ENCODE results near the gene PDZK1IP1. TPM values are rescaled to one million over a fixed set of nuclear protein-coding genes. Genes with fewer than 3 reads are reported as not detected.
"Not testable (repeated sequence)": the region's sequence is repeated elsewhere in the genome, so short reads cannot be mapped to it uniquely, and the experiment has no call there.

Gene PDZK1IP1
- total RNA-seq, 1 donor from 2014 or later: not detected

DNA sequence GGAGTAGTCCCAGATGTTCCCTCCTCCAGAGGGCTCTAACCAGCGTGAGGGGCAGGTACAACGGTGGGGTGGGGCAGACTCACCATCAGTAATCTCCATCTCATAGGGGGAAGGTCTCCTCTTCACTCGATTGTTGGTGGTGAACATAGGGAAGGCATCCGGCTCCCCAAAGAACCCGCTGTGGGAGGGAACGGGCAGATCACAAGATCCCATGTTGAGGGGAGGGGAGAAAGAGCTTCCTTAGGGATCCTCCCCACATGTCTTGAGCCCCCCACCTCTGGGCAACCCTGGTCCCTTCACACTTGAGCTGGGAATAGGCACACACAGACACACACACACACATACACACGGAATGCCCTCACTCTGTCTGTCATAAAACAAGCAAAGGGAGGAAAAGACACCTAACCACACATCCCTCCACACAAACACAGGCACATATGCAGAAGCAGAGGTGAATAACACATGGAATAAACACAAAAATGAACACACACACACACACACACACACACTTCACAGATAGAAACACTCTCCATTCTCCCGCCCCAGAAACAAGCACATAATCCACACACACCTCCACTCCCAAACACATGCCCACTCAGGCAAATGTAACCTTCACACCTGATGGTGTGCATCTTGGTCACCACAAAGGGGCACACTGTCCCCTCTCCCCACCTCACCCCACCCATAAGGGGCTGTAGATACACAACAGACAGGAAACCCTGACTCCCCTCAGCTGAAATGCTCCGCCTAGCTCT, 34.3 kb upstream of the PDZK1IP1 start:
- DNase-seq (ENCODE audit: low read depth): no peak

- DNase-seq (ENCODE audit: low read depth): no peak
Measured at GRCh38 chr1:47223174-47223920, 33.5 kb upstream of the PDZK1IP1 start.

DNA sequence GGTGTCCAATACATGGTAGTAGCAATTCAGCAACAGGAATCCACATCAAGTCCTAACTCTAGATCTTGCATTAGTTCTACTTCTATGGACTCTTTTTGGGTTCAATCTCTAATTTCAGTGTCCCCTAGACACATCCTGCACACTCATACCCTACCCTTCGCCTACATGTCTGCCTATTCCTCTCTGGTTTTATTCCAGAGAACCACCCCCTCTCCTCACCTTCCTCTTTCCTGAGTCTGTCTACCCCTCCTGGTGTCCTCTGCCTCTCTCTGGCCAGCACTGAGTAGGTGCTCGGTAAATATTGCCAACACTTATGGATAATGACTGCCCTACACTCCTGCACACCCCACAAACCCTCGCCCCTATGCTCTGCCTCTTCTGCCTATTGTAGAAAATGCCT, 32.6 kb upstream of the PDZK1IP1 start:
- no peak for DNase-seq (ENCODE audit: low read depth)

- DNase-seq (ENCODE audit: low read depth): no peak
Measured at GRCh38 chr1:47219590-47220220, 29.9 kb upstream of the PDZK1IP1 start.

- DNase-seq (ENCODE audit: low read depth): no peak
Measured at GRCh38 chr1:47219001-47219400, 29.2 kb upstream of the PDZK1IP1 start.

DNA sequence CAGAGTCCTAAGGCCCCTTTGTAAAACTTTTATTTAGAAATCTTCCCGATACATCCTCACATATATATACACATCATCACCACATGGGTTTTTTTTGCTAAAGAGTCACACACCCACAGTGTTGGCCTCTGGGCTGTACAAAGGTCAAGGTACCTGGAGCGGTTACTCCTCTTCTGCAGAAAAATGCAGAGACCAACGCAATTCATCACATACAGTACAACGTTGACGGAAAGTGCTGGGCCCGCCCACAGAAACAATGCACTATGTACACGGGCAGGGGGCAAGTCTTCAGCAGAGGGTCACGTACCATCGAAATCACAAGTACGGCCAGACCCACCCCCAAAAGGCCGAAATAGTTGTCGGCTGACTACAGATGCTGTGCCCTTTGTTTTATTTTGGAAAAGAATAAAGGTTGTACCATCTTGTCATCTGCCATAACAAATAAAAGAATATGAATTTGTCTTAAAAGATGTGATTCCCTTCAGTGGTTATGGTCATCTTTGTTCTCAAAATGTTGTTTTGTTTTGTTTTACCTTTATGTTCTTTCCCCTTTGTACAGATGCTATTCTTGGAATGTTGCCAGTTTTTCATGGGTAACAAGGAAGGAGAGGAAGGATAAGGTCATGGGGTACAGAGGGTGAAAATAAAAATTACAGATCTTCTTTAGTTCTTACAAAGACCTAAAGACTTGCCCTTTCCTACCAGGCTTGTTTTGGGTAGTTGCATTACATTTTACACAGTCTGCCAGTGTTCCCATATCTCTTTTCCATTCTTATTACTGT, 26.6 kb upstream of the PDZK1IP1 start:
- no peak for DNase-seq (ENCODE audit: low read depth)

DNA sequence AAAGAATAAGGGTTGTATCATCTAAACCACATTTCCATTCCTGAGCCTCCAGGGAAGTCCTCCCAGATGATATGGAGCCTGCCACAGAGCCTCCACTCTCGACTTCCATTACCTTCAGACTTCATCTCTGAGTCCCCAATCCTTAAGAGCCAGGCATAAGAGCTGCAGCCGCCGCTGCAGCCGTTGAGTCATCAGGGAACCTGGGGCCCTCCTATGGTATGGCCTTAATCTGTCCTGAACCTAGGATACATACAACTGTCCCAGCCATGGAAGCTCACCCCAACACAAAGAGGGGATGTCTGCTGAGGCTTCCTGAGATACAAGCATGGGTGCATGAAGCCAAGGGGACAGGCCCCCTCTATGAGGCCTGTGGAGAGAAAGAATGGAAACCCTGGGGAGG, 25.9 kb upstream of the PDZK1IP1 start:
- no peak for DNase-seq (ENCODE audit: low read depth)

DNA sequence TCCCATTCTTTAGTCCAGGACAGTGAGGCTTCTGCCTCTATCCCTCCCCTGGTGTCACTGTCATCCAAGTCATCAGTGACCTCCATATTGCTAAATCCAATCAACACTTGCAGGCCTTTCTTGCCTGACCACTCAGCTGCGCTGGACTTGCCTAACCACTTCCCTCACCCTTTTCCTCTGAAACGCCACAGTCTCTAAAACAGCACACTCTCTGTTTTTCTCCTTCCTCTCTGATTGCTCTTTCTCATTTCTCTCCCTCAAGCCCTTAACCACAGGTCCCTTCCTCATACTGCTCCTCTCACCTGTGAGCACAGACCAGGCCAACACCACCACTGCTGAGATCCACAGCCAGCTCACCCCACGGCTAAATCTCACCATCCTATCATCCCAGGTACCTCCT, 24.7 kb upstream of the PDZK1IP1 start:
- DNase-seq (ENCODE audit: low read depth): no peak

GRCh38 chr1:47213230-47213963, 23.6 kb upstream of the PDZK1IP1 start:
- DNase-seq (ENCODE audit: low read depth): no peak

DNA sequence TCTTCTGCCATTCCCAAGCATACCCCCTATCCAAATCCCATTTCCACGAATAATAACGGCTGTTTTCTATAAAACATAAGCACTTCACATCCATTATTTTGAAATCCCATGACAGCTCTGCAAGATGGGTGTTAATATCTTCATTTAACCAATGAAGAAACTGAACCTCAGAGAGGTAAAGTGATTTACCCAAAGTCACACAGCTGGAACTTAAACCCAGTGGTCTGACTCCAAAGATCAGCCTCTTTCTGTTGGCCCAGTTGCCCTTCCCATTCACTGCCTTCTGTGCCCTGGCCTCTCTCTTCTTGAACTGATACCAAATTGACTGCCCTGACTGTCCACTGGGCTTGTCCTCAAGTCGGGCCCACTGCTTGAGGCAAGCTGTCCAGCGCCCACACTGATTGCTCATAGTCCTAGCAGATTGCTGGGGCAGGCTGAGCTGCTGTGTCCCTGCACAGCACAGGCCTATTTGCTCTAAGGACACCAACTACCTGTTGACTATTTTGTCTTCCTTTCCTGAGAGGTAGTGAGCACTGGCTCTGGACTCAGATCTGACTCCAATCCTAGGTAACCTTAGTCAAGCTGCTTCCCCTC, 22.9 kb upstream of the PDZK1IP1 start:
- no peak for DNase-seq (ENCODE audit: low read depth)

DNA sequence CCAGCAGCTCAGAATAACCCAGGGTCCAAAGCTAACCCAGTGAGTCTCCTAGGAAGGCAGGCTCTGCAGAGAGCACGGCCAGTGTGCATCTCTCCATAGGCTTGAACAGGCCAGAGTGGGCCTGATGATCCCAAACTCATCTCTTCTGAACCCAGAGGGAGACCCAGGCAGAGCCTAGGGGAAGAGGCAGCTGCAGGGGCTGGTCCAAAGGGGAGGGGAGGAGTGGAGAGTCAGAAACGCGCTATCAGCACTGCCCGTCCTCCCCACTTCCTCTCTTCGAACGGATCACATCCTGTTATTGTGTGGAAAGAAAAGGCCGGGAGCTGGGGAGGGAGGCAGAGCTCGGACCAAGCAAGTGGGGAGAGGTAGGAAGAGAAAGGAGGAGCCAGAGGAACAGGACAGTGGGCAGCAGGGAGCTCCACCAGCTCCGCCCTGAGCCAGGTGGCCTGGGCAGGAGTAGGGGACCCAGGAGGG, 22.0 kb upstream of the PDZK1IP1 start:
- no peak for DNase-seq (ENCODE audit: low read depth)

GRCh38 chr1:47210666-47211065, 20.8 kb upstream of the PDZK1IP1 start:
- no peak for DNase-seq (ENCODE audit: low read depth)

DNA sequence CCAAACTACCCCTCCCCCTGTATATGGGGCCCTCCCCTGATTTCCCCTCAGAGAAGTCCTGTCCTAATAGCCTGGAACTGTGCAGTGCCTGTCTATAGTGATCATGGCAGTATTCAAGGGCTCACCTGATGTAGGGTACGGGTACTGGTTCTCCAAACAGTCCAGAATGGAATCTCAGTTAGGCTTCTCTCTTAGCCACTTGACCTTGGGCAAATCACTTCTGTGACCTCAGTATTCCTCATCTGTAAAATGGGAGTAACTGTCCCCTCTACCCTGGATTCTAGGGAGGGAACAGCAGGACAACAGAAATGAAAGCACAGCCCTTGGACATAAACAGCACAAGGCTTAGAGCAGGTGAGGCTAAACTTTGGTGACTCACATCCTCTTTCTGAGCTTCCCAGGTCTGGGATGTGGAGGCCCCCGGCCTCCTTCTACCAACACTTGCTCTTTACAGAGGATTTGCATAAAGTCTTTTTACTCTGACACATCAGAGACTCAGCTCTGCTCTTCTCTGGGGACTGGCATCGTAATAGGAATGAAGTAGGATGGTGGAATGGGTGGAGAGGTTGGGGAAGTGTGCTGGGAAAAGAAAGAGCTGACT, 20.0 kb upstream of the PDZK1IP1 start:
- DNase-seq (ENCODE audit: low read depth): no peak

DNA sequence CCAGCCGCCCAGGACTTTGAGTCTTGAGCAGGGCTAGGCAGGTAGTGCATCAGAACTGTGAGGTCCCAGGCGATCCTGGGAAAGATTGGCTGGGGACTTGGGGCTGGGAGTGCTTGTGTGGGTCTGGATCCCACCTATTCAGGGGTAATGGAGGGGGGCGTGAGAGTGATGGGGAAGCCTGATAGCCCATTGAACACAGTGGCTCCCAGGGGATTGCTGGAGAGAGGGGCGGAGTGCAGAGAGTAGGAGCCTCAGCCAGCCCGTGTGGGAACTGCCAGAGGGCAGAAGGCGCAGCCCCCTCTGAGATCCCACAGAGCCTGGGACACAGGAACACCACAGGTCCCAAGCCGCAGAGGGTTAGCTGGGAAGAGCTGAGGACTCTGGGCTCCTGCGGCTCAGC, 19.3 kb upstream of the PDZK1IP1 start:
- no peak for DNase-seq (ENCODE audit: low read depth)

DNA sequence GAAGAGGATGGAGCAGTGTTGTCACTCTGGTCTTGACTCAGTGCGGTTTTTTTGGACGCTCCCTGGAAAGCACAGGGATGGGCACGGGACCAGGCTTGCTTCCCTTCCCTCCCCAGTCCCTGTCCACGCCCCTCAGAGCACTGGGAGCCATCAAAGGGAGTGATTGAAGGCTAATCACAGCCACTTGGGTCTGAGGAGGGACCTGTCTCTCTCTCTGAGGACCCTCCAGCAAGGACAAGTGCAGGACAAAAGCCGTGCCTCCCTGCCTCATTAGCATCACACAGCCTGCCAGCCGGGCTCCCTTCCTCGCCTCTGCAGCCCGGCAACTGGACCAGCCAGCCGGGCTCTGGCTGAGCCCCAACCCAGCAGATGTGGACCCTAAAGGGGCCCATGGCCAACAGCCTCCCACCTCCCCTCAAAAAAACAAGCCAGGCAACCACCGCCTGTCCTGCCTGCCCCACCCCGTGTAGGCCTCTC, 18.6 kb upstream of the PDZK1IP1 start:
- DNase-seq (ENCODE audit: low read depth): no peak

GRCh38 chr1:47207803-47208373, 18.1 kb upstream of the PDZK1IP1 start:
- DNase-seq (ENCODE audit: low read depth): no peak

GRCh38 chr1:47205918-47206317, 16.1 kb upstream of the PDZK1IP1 start:
- no peak for DNase-seq (ENCODE audit: low read depth)

DNA sequence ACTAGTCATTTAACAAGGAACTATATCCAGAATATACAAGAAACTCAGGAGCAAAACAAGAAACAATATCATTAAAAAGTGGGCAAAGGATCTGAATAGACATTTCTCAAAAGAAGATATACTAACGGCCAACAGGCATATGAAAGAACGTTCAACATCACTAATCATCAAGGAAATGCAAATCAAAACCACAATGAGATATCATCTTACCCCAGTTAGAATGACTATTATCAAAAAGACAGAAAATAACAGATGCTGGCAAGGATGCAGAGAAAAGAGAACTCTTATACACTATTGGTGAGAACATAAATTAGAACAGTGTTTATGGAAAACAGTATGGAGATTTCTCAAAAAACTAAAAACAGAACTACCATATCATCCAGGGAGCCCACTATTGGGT, 13.7 kb upstream of the PDZK1IP1 start:
- DNase-seq (ENCODE audit: low read depth): not testable (repeated sequence)

DNA sequence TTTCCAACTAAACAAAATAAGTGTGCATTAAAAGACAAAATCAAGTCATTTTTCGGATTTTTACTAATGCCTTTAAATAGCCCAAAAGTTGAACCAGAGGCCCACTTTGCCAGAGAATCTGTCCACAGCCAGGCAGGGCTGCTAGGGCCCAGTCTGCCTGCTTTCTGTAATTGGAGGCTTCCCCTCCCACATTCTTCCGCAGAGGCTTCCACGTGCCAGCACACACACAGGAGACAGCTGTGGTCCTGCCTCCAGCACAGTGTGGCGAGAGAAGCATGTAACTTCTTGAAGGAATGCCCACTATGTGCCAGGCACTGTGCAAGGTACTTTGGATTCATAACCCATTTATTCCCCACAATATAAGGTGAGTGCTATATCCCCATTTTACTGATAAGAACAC, 11.3 kb upstream of the PDZK1IP1 start:
- peak; percentile 82 for DNase-seq (ENCODE audit: low read depth)
